Astrocyte (in vitro differentiated cells and primary cell): ENCODE data around the gene ANKS1A.

Experiments
- CTCF ChIP-seq: IDR thresholded peaks from 2 replicates; pipeline ENCODE4 v1.5.1; 2011; ENCODE audit warnings: low read depth, mild to moderate bottlenecking, inconsistent platforms, low read length, moderate library complexity; ENCODE audit not compliant: insufficient read depth
- EZH2 ChIP-seq: IDR thresholded peaks from 2 replicates; pipeline ENCODE4 v1.6.1; 2012; ENCODE audit warnings: mild to moderate bottlenecking, low read length, inconsistent platforms; ENCODE audit not compliant: insufficient read depth

GRCh38 chr6:34981366-34981765, 92.3 kb downstream of the ANKS1A start:
- TF ChIP-seq CTCF (no peak), EZH2 (no peak)
